MCF 10A (cell line): ENCODE results near the gene HERPUD2. TPM values are rescaled to one million over a fixed set of nuclear protein-coding genes. Genes with fewer than 3 reads are reported as not detected.

Experiments used
- BruUV-seq: library from RNA; stranded (reverse); fragments of 400-500 nt; replicated peaks from 2 replicates; lab custom pipeline; 2021; lab: Mats Ljungman, UMichigan
- CTCF ChIA-PET: fragments of 300-600 bp; sonication (Branson Sonifier 250); formaldehyde crosslinking; extraction: SDS; loops from one replicate; lab custom pipeline; 2021; ENCODE audit warnings: antibody characterized with exemption, inconsistent platforms; lab: Yijun Ruan, JAX
- POLR2A ChIA-PET: fragments of 300-600, 350-650 bp; sonication (Branson Sonifier 250); formaldehyde crosslinking; extraction: SDS; loops from one replicate; lab custom pipeline; 2020; ENCODE audit warnings: antibody characterized with exemption, inconsistent platforms; lab: Yijun Ruan, JAX
- DNase-seq: peaks from one replicate; pipeline ENCODE4 v3.0.0-alpha.2; 2018; ENCODE audit not compliant: unreplicated experiment
- H3K27ac Mint-ChIP-seq: one replicate; pipeline ENCODE4 v1.8.0; 2022; ENCODE audit warnings: mild to moderate bottlenecking, low read depth, mixed read lengths; ENCODE audit not compliant: unreplicated experiment
- H3K27me3 Mint-ChIP-seq: one replicate; pipeline ENCODE4 v1.8.0; 2022; ENCODE audit warnings: mixed read lengths; ENCODE audit not compliant: insufficient read depth, unreplicated experiment
- H3K36me3 Mint-ChIP-seq: one replicate; pipeline ENCODE4 v1.8.0; 2022; ENCODE audit warnings: mild to moderate bottlenecking, moderate library complexity, mixed read lengths; ENCODE audit not compliant: insufficient read depth, unreplicated experiment
- H3K4me1 Mint-ChIP-seq: one replicate; pipeline ENCODE4 v1.8.0; 2022; ENCODE audit warnings: mixed read lengths; ENCODE audit not compliant: insufficient read depth, unreplicated experiment
- H3K4me3 Mint-ChIP-seq: one replicate; pipeline ENCODE4 v1.8.0; 2022; ENCODE audit warnings: mild to moderate bottlenecking, moderate library complexity, mixed read lengths; ENCODE audit not compliant: unreplicated experiment
- H3K9me3 Mint-ChIP-seq: one replicate; pipeline ENCODE4 v1.8.0; 2022; ENCODE audit warnings: mixed read lengths; ENCODE audit not compliant: unreplicated experiment
- intact Hi-C: fragments of 100-400 bp; cut with micrococcal nuclease; formaldehyde crosslinking; loops from 2 replicates; pipeline ENCODE4 v1.14.1; 2022
- total RNA-seq: library from RNA; stranded (reverse); gene quantifications from 2 replicates; pipeline ENCODE4 v1.2.3, GENCODE V29; 2022
- TF ChIP-seq, protein P1 (sequence below): fragments of 200-600 bp; IDR thresholded peaks from one replicate; pipeline ENCODE4 v1.8.0; 2022; ENCODE audit warnings: antibody characterized with exemption, mild to moderate bottlenecking; ENCODE audit not compliant: unreplicated experiment

Gene HERPUD2
- total RNA-seq, 1 experiment from 2014 or later: 29.0 TPM

GRCh38 chr7:35728412-35729060 lies 33.6 kb upstream of the HERPUD2 start:
- H3K4me1 Mint-ChIP-seq: no peaks in the 10 kb centered on the region
- POLR2A ChIA-PET: no interaction called here
- H3K36me3 Mint-ChIP-seq: no peaks in the 10 kb centered on the region
- no peaks in the 10 kb centered on the region for H3K27me3 Mint-ChIP-seq
- H3K9me3 Mint-ChIP-seq: no peaks in the 10 kb centered on the region
- no peak overlapping the region for H3K4me3 Mint-ChIP-seq
- TF ChIP-seq, protein P1, sequence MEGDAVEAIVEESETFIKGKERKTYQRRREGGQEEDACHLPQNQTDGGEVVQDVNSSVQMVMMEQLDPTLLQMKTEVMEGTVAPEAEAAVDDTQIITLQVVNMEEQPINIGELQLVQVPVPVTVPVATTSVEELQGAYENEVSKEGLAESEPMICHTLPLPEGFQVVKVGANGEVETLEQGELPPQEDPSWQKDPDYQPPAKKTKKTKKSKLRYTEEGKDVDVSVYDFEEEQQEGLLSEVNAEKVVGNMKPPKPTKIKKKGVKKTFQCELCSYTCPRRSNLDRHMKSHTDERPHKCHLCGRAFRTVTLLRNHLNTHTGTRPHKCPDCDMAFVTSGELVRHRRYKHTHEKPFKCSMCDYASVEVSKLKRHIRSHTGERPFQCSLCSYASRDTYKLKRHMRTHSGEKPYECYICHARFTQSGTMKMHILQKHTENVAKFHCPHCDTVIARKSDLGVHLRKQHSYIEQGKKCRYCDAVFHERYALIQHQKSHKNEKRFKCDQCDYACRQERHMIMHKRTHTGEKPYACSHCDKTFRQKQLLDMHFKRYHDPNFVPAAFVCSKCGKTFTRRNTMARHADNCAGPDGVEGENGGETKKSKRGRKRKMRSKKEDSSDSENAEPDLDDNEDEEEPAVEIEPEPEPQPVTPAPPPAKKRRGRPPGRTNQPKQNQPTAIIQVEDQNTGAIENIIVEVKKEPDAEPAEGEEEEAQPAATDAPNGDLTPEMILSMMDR: no peak
- intact Hi-C loops: no loop called here
- no TSS peak for BruUV-seq
- H3K27ac Mint-ChIP-seq: no peak overlapping the region
- DNase-seq: no peak
- CTCF ChIA-PET: interaction anchor here (1.5 to 2.4 kb wide), 2 partner anchors 17 to 179 kb away, joined by 3 to 10 read pairs; no protein-coding TSS in a partner anchor

DNA sequence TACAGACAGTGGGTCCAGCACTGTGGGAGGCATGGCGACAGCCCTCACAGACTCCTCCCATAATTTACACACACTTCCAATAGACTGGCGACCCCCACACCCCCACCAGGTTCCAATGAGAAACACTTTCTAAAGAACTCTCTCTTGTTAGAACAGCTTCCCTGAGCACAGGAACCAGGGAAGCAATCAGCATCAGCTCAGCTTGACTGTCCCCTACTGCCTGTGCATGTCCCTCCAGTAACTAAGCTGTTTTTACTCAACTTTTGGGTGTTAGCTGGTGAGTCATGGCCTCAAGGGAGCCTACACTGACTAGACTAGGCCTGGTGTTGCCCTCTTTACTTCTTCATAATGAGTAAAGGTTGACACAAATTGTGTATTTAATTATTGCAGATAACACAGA lies 32.6 kb upstream of the HERPUD2 start:
- Mint-ChIP-seq H3K4me1 (no peaks in the 10 kb centered on the region), H3K36me3 (no peaks in the 10 kb centered on the region), H3K27ac (no peak overlapping the region), H3K4me3 (no peak overlapping the region), H3K27me3 (no peaks in the 10 kb centered on the region), H3K9me3 (no peaks in the 10 kb centered on the region)
- POLR2A ChIA-PET: interaction anchor here (1.2 kb wide), 1 partner anchor 8 kb away, joined by 3 read pairs; no protein-coding TSS in a partner anchor
- no TSS peak for BruUV-seq
- peak; percentile 30 for DNase-seq
- CTCF ChIA-PET: interaction anchor here (1.5 to 2.4 kb wide), 3 partner anchors 16 to 179 kb away, joined by 3 to 10 read pairs (median 5); no protein-coding TSS in a partner anchor
- TF ChIP-seq, protein P1: no peak
- intact Hi-C loops: no loop called here

- Mint-ChIP-seq H3K4me3 (no peak overlapping the region), H3K4me1 (no peaks in the 10 kb centered on the region), H3K27me3 (peaks cover 6% of the 10 kb centered on the region), H3K36me3 (no peaks in the 10 kb centered on the region), H3K27ac (no peak overlapping the region), H3K9me3 (peaks cover 4% of the 10 kb centered on the region)
- intact Hi-C loops: no loop called here
- TF ChIP-seq, protein P1: no peak
- ChIA-PET CTCF (interaction anchor here (1.0 to 2.4 kb wide), 3 partner anchors 9 to 180 kb away, joined by 4 to 10 read pairs (median 5); no protein-coding TSS in a partner anchor), POLR2A (interaction anchor here (1.2 kb wide), 1 partner anchor 75 kb away, joined by 5 read pairs; the partner anchor contains the start of gene SEPTIN7)
- BruUV-seq: no TSS peak
- no peak for DNase-seq
Measured at GRCh38 chr7:35726654-35727053, 31.7 kb upstream of the HERPUD2 start.

DNA sequence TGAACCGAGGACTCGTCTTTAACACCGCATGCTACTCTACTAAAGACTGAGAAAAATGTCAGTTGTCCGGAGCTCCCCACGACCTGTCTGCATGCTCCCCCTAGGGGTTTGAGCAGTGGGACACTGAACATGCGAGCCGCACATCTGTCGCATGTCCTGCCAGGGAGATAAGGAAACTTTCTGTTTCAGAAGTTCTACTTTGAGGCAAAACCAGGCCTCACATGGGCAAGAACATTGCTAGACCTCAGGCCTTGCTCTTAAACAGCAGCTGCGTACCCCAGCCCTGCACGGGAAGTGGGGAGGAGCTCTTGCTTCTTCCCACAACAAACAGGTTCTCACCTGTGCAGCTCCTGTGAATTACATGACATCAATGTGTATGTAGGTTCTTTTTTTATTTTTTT lies 30.3 kb upstream of the HERPUD2 start:
- Mint-ChIP-seq H3K4me1 (no peaks in the 10 kb centered on the region), H3K4me3 (no peak overlapping the region), H3K9me3 (peaks cover 7% of the 10 kb centered on the region), H3K27me3 (peaks cover 11% of the 10 kb centered on the region), H3K36me3 (no peaks in the 10 kb centered on the region), H3K27ac (no peak overlapping the region)
- no TSS peak for BruUV-seq
- ChIA-PET CTCF (interaction anchor here (0.5 to 0.6 kb wide), 2 partner anchors 53 to 77 kb away, joined by 3 read pairs; no protein-coding TSS in a partner anchor), POLR2A (no interaction called here)
- no peak for DNase-seq
- intact Hi-C loops: no loop called here
- TF ChIP-seq, protein P1: no peak
